Mammary epithelial cell (primary cell): ENCODE measurements around the gene ZNF684.
"Not testable (repeated sequence)": the region's sequence is repeated elsewhere in the genome, so short reads cannot be mapped to it uniquely, and the experiment has no call there.

ENCODE experiments used
- EZH2 ChIP-seq: IDR thresholded peaks from 2 replicates; pipeline ENCODE4 v1.6.1; 2012; ENCODE audit warnings: low read length, inconsistent platforms, borderline replicate concordance
- TF ChIP-seq, protein P1 (sequence below), 2 donors: IDR thresholded peaks in 1 of 2; conservative IDR thresholded peaks in 1 of 2; 2 replicates each; pipeline ENCODE4 v1.5.1; 2011 to 2012; ENCODE audit warnings: inconsistent platforms in 2 of 2, low read length in 2 of 2, mild to moderate bottlenecking in 2 of 2, control low read depth in 1 of 2, low read depth in 1 of 2; ENCODE audit not compliant: insufficient read depth in 1 of 2; ENCODE audit errors: extremely low read depth in 1 of 2

DNA sequence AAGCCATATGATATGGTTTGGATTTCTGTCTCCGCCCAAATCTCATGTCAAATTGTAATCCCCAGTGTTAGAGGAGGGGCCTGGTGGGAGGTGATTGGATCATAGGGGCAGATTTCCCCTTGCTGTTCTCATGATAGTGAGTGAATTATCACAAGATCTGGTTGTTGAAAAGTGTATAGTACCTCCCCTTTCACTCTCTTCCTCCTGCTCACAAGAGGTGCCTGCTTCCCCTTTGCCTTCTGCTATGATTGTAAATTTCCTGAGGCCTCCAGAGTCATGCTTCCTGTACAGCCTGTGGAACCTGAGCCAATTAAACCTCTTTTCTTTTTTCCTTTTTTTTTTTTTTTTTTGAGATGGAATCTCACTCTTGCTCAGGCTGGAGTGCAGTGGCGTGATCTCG lies 43.4 kb downstream of the ZNF684 start:
- not testable (repeated sequence) for TF ChIP-seq EZH2
- TF ChIP-seq, protein P1, sequence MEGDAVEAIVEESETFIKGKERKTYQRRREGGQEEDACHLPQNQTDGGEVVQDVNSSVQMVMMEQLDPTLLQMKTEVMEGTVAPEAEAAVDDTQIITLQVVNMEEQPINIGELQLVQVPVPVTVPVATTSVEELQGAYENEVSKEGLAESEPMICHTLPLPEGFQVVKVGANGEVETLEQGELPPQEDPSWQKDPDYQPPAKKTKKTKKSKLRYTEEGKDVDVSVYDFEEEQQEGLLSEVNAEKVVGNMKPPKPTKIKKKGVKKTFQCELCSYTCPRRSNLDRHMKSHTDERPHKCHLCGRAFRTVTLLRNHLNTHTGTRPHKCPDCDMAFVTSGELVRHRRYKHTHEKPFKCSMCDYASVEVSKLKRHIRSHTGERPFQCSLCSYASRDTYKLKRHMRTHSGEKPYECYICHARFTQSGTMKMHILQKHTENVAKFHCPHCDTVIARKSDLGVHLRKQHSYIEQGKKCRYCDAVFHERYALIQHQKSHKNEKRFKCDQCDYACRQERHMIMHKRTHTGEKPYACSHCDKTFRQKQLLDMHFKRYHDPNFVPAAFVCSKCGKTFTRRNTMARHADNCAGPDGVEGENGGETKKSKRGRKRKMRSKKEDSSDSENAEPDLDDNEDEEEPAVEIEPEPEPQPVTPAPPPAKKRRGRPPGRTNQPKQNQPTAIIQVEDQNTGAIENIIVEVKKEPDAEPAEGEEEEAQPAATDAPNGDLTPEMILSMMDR (conservative IDR thresholded peaks at IDR 0.05 in 1 of 2, IDR thresholded peaks at IDR 0.05 in 1 of 2; ENCODE audit: extremely low read depth in 1 of 2, insufficient read depth in 1 of 2, low read depth in 1 of 2, low read length in 2 of 2): not testable (repeated sequence)
